DND-41 (cell line): Measurements from ENCODE around the gene WARS2.

Source experiments
- ATAC-seq: fragments of 200-7000 bp; cut with Tn5 transposase; 3 replicates; pipeline ENCODE4 v1.9.1; 2021; ENCODE audit warnings: low read depth; ENCODE audit not compliant: insufficient read depth
- DNase-seq: peaks from one replicate; pipeline ENCODE4 v3.0.0-alpha.2; 2020
- H2AFZ ChIP-seq: 2 replicates; pipeline ENCODE4 v1.6.0; 2012; ENCODE audit warnings: low read depth, low read length
- H3K27ac ChIP-seq: 2 replicates; pipeline ENCODE4 v1.5.1; 2012; ENCODE audit warnings: low read length, inconsistent platforms
- H3K27me3 ChIP-seq: fragments of 200-600 bp; sonication (generic); 2 replicates; pipeline ENCODE4 v1.6.0; 2012; ENCODE audit warnings: low read length, mild to moderate bottlenecking, inconsistent platforms; ENCODE audit not compliant: insufficient read depth, poor library complexity
- H3K36me3 ChIP-seq: 2 replicates; pipeline ENCODE4 v1.5.1; 2012; ENCODE audit warnings: low read length, inconsistent platforms; ENCODE audit not compliant: insufficient read depth
- H3K4me1 ChIP-seq: 2 replicates; pipeline ENCODE4 v1.5.1; 2012; ENCODE audit warnings: mild to moderate bottlenecking, low read length; ENCODE audit not compliant: insufficient read depth
- H3K4me2 ChIP-seq: 2 replicates; pipeline ENCODE4 v1.6.0; 2012; ENCODE audit warnings: mild to moderate bottlenecking, moderate library complexity, low read length, inconsistent platforms; ENCODE audit not compliant: insufficient read depth
- H3K4me3 ChIP-seq, 2 experiments: fragments of 200-600 bp in 1 of 2; shearing (Covaris generic) in 1 of 2; 2 replicates each; pipeline ENCODE4 v1.5.1; 2012 to 2016; ENCODE audit warnings: inconsistent platforms in 2 of 2, low read length in 2 of 2, mild to moderate bottlenecking in 2 of 2, low read depth in 1 of 2, moderate library complexity in 1 of 2
- H3K79me2 ChIP-seq: 2 replicates; pipeline ENCODE4 v1.6.0; 2012; ENCODE audit warnings: low read length, inconsistent platforms; ENCODE audit not compliant: insufficient read depth
- H3K9ac ChIP-seq: 2 replicates; pipeline ENCODE4 v1.6.0; 2012; ENCODE audit warnings: low read depth, mild to moderate bottlenecking, inconsistent platforms, low read length, moderate library complexity
- H3K9me3 ChIP-seq: 2 replicates; pipeline ENCODE4 v1.5.1; 2012; ENCODE audit warnings: low read length, moderate library complexity, mild to moderate bottlenecking, inconsistent platforms; ENCODE audit not compliant: insufficient read depth, severe bottlenecking
- H4K20me1 ChIP-seq: 2 replicates; pipeline ENCODE4 v1.6.0; 2012; ENCODE audit warnings: low read length; ENCODE audit not compliant: insufficient read depth
- EZH2 ChIP-seq: IDR thresholded peaks from 3 replicates; pipeline ENCODE4 v1.6.1; 2012; ENCODE audit warnings: borderline replicate concordance, low read depth, mild to moderate bottlenecking, moderate library complexity, low read length, inconsistent platforms; ENCODE audit not compliant: severe bottlenecking
- TF ChIP-seq, protein P1 (sequence below): IDR thresholded peaks from 2 replicates; pipeline ENCODE4 v1.5.1; 2012; ENCODE audit warnings: borderline replicate concordance, low read length, moderate library complexity, mild to moderate bottlenecking; ENCODE audit not compliant: poor library complexity, severe bottlenecking; ENCODE audit errors: extremely low read depth

Gene WARS2

DNA sequence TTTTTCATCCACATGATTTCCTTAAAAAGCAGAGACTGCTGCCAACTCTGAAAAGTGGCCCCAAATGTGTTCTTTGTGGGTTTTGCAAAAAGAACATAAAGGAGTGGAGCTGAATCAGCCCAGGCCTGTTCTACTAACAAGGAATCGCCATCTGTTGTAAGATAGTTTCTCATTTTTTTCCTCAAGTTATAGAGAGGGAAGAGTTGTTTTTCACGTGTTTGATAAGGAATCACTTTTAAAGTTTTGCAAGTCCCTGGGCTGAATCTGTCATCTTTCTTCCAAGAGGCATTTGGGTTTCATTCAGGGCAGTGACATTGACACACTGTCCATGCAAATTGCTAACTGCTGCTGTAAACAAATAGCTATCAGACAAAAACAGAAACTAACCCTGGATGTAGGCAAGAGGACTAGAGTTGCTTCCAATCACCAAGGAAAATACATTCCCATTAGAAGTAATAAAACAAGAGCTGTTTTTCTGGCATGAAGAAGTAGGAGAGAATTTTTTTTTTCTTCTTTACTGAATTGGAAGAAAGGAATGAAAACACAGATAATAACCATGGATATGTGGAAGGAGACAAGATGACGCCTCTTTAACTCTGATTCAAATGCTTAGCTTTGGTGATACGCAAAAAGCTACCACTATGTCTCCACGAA is 93.5 kb downstream of the WARS2 start:
- Histone ChIP-seq H4K20me1 (no peaks in the 10 kb centered on the region), H3K9ac (no peak overlapping the region), H3K27ac (no peak overlapping the region), H3K79me2 (no peaks in the 10 kb centered on the region), H3K36me3 (no peaks in the 10 kb centered on the region; the same call in 1 of the 2 replicates), H2AFZ (no peak overlapping the region), H3K9me3 (no peaks in the 10 kb centered on the region), H3K4me2 (no peak overlapping the region), H3K4me1 (no peaks in the 10 kb centered on the region), H3K27me3 (no peaks in the 10 kb centered on the region), H3K4me3 (no peak overlapping the region)
- no peak for TF ChIP-seq EZH2
- TF ChIP-seq, protein P1, sequence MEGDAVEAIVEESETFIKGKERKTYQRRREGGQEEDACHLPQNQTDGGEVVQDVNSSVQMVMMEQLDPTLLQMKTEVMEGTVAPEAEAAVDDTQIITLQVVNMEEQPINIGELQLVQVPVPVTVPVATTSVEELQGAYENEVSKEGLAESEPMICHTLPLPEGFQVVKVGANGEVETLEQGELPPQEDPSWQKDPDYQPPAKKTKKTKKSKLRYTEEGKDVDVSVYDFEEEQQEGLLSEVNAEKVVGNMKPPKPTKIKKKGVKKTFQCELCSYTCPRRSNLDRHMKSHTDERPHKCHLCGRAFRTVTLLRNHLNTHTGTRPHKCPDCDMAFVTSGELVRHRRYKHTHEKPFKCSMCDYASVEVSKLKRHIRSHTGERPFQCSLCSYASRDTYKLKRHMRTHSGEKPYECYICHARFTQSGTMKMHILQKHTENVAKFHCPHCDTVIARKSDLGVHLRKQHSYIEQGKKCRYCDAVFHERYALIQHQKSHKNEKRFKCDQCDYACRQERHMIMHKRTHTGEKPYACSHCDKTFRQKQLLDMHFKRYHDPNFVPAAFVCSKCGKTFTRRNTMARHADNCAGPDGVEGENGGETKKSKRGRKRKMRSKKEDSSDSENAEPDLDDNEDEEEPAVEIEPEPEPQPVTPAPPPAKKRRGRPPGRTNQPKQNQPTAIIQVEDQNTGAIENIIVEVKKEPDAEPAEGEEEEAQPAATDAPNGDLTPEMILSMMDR = no peak
- no peak for DNase-seq
- no peak for ATAC-seq

DNA sequence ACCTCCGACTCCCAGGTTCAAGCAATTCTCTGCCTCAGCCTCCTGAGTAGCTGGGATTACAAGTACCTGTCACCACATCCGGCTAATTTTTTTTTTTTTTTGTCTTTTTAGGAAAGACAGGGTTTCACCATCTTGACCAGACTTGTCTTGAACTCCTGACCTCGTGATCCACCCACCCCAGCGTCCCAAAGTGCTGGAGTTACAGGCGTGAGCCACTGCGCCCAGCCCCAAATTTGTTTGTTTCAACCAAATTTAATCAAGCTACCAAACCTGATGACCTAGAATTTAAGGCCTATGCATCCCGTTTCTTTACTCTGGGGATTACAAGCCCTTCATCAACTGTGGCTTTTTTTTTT is 94.0 kb downstream of the WARS2 start:
- no peak overlapping the region for H2AFZ ChIP-seq
- H3K27ac ChIP-seq = no peak overlapping the region
- TF ChIP-seq, protein P1 = no peak
- no peak for TF ChIP-seq EZH2
- no peaks in the 10 kb centered on the region for H3K79me2 ChIP-seq
- H3K9me3 ChIP-seq = no peaks in the 10 kb centered on the region
- H3K4me2 ChIP-seq = no peak overlapping the region
- H3K27me3 ChIP-seq = no peaks in the 10 kb centered on the region
- no peak overlapping the region for H3K9ac ChIP-seq
- H3K4me1 ChIP-seq = no peaks in the 10 kb centered on the region
- H3K4me3 ChIP-seq = no peak overlapping the region
- no peaks in the 10 kb centered on the region; the same call in 1 of the 2 replicates for H3K36me3 ChIP-seq
- ATAC-seq = no peak
- DNase-seq = no peak
- no peaks in the 10 kb centered on the region for H4K20me1 ChIP-seq

DNA sequence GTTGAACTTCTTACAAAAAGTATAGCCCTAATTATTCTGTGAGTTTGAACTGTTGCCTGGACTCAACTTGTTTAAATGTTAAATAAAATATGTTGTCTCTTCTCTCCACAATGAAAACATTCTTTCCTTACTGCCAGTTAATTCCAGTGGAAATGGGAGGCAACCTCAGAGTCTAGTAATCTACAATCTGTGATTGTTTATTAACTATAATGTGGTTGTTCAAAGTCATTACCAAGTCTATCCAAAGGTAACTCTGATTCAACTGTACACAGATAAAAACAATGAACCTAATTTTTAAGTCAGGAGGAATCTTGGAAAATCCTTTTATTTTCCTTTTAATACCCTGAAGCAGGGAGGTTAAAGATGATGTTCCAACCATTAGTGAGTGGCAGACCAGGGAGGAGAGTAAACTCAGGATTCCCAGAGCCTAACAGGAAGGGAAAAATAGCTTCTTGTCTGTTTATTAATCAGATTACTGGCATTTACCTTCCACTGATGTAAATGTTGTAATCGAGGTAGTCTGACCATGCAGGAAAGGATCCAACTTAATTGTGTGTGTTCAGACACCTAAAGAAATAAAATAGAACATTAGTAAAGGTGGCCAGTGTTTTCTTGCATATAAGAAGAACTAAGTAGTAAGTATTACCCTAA is 95.2 kb downstream of the WARS2 start:
- no peak overlapping the region for H3K4me3 ChIP-seq
- no peak for TF ChIP-seq EZH2
- TF ChIP-seq, protein P1 = no peak
- no peak for DNase-seq
- H3K79me2 ChIP-seq = no peaks in the 10 kb centered on the region
- H3K4me2 ChIP-seq = no peak overlapping the region
- no peak overlapping the region for H2AFZ ChIP-seq
- H3K9ac ChIP-seq = no peak overlapping the region
- no peaks in the 10 kb centered on the region for H3K27me3 ChIP-seq
- ATAC-seq = no peak
- H3K36me3 ChIP-seq = no peaks in the 10 kb centered on the region; the same call in 1 of the 2 replicates
- no peaks in the 10 kb centered on the region for H3K4me1 ChIP-seq
- H3K27ac ChIP-seq = no peak overlapping the region
- H4K20me1 ChIP-seq = no peaks in the 10 kb centered on the region
- H3K9me3 ChIP-seq = no peaks in the 10 kb centered on the region
